ENCODE results near the gene NDRG2. TPM values are rescaled to one million over a fixed set of nuclear protein-coding genes. Genes with fewer than 3 reads are reported as not detected.
A peak's percentile ranks its signal among the peaks of the same experiment; 100 is the strongest.

NDRG2 gene
- total and polyA plus RNA-seq, 8 donors, result 61.3 to 418 (median 107) TPM

GRCh38 chr14:21060614-21061346 lies 35.9 kb upstream of the NDRG2 start:
- no peaks in the 10 kb centered on the region for H3K36me3 ChIP-seq
- H3K9me3 ChIP-seq, result no peaks in the 10 kb centered on the region
- DNase-seq, result no peak
- no peak for TF ChIP-seq POLR2AphosphoS5 (IDR thresholded peaks at IDR 0.05)
- TF ChIP-seq POLR2A (IDR thresholded peaks at IDR 0.05), result no peak
- no peak for TF ChIP-seq EP300 (IDR thresholded peaks at IDR 0.05)
- no peak for TF ChIP-seq CTCF (IDR thresholded peaks at IDR 0.05)
- H3K4me3 ChIP-seq, result no peak overlapping the region
- intact Hi-C loops (cut with DNase I; ENCODE audit: low total_unique reads), result no loop called here
- no peaks in the 10 kb centered on the region for H3K27me3 ChIP-seq
- peak overlapping the region in 1 of 5 donors; percentile 5 for H3K27ac ChIP-seq
- WGBS, 5 donors, result 30 to 56% (median 50%) methylated on average over 13 of the region's 13 CpGs
- peaks cover 0 to 20% (median 9%) of the 10 kb centered on the region in 4 donors for H3K4me1 ChIP-seq

GRCh38 chr14:21059842-21060613 lies 35.2 kb upstream of the NDRG2 start:
- peak in 1 of 2 donors; percentile 37 for DNase-seq
- intact Hi-C loops (cut with DNase I; ENCODE audit: low total_unique reads), result no loop called here
- Histone ChIP-seq H3K4me1 (peaks cover 3 to 28% (median 14%) of the 10 kb centered on the region in 4 donors), H3K27ac (no peak overlapping the region), H3K36me3 (no peaks in the 10 kb centered on the region), H3K4me3 (no peak overlapping the region), H3K9me3 (no peaks in the 10 kb centered on the region), H3K27me3 (no peaks in the 10 kb centered on the region)
- 70 to 80% (median 78%) methylated on average over 8 of the region's 8 CpGs for WGBS, 5 donors
- no peak for TF ChIP-seq EP300 (IDR thresholded peaks at IDR 0.05)
- TF ChIP-seq POLR2A (IDR thresholded peaks at IDR 0.05), result no peak
- no peak for TF ChIP-seq POLR2AphosphoS5 (IDR thresholded peaks at IDR 0.05)
- TF ChIP-seq CTCF (IDR thresholded peaks at IDR 0.05), result no peak

GRCh38 chr14:21058903-21059302 lies 34.0 kb upstream of the NDRG2 start:
- H3K4me3 ChIP-seq, result no peak overlapping the region
- intact Hi-C loops (cut with DNase I; ENCODE audit: low total_unique reads), result no loop called here
- TF ChIP-seq CTCF (IDR thresholded peaks at IDR 0.05), result no peak
- no peak for TF ChIP-seq EP300 (IDR thresholded peaks at IDR 0.05)
- TF ChIP-seq POLR2AphosphoS5 (IDR thresholded peaks at IDR 0.05), result no peak
- no peak for TF ChIP-seq POLR2A (IDR thresholded peaks at IDR 0.05)
- no peaks in the 10 kb centered on the region for H3K36me3 ChIP-seq
- no peaks in the 10 kb centered on the region for H3K27me3 ChIP-seq
- H3K9me3 ChIP-seq, result no peaks in the 10 kb centered on the region
- peaks cover 3 to 39% (median 19%) of the 10 kb centered on the region in 4 donors for H3K4me1 ChIP-seq
- 83 to 92% (median 88%) methylated on average over 5 of the region's 5 CpGs for WGBS, 5 donors
- DNase-seq, result no peak
- H3K27ac ChIP-seq, result no peak overlapping the region

GRCh38 chr14:21057803-21058675 lies 33.2 kb upstream of the NDRG2 start, which contains the start of gene RNASE8:
Gene RNASE8, plus strand, starts transcription at chr14:21057822. Its CDS starts 71 bp downstream, at chr14:21057893.
- H3K36me3 ChIP-seq, result no peaks in the 10 kb centered on the region
- TF ChIP-seq POLR2A (IDR thresholded peaks at IDR 0.05) (no peak), EP300 (IDR thresholded peaks at IDR 0.05) (no peak), CTCF (IDR thresholded peaks at IDR 0.05) (no peak), POLR2AphosphoS5 (IDR thresholded peaks at IDR 0.05) (no peak)
- H3K4me3 ChIP-seq, result no peak within 1 kb of the TSS
- H3K9me3 ChIP-seq, result no peaks in the 10 kb centered on the region
- no peak within 1 kb of the TSS for H3K27ac ChIP-seq
- no peaks in the 10 kb centered on the region for H3K27me3 ChIP-seq
- intact Hi-C loops (cut with DNase I; ENCODE audit: low total_unique reads), result no loop called here
- peaks cover 3 to 39% (median 20%) of the 10 kb centered on the region in 4 donors for H3K4me1 ChIP-seq
- WGBS, 5 donors, result 71 to 83% (median 79%) methylated on average over 6 to 8 of the region's 8 CpGs
- no peak for DNase-seq
